RCC 7860 (cell line): ENCODE data around the gene PLEKHN1.
A peak's percentile ranks its signal among the peaks of the same experiment; 100 is the strongest.
"Not testable (repeated sequence)": the region's sequence is repeated elsewhere in the genome, so short reads cannot be mapped to it uniquely, and the experiment has no call there.

Source experiments
- DNase-seq: peaks from one replicate; pipeline ENCODE4 v3.0.0-alpha.2; 2015; ENCODE audit warnings: low spot score
- FAIRE-seq: peaks from 2 replicates; lab custom pipeline; 2012; peaks lifted over from hg19 to GRCh38; lab: Jason Lieb, UNC

PLEKHN1 gene

DNA sequence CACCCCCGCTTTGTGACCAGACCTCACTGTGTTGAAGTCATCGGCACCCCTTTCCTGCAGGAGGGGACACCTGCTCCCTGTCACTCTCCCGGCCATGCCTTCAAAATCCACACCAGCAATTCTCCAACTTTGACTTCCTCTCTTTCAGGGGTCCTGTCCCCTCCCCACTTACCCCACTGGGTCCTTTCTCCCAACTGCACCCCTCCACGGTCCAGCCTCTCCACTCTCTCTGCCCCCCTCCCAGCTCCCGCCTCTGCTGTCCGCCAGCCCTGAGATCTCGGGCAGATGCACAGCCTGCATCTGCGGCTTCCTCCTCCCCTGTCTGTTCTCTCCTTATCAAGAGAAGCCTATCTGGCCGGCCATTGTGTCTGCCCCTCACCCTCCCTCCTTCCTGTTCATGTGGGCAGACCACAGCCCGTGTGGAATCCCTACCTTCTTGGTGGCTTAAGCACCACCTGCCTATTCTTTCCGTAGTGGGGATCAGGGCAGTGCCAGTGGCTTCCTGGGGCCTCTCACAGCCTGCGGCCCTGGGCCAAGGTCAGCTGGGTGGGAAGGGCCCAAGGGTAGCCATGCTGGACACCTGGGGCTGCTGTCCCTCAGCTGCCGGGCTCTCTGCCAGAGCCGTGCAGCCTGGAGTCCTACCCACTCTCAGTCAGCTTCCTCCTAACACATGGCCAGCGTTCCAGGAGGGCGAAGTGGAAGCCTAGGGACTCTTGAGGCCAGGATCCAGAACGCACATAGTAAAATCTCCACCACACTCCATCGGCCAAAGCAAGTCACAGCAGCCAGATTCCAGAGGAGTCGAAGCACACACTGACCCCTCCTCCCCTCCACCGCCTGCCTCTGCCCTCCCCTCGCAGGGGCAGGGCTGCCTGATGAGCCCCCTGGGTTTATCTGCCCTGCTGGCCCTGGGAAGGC lies 38.8 kb downstream of the PLEKHN1 start:
- FAIRE-seq (peak; percentile 40), DNase-seq (peak; percentile 56)

DNA sequence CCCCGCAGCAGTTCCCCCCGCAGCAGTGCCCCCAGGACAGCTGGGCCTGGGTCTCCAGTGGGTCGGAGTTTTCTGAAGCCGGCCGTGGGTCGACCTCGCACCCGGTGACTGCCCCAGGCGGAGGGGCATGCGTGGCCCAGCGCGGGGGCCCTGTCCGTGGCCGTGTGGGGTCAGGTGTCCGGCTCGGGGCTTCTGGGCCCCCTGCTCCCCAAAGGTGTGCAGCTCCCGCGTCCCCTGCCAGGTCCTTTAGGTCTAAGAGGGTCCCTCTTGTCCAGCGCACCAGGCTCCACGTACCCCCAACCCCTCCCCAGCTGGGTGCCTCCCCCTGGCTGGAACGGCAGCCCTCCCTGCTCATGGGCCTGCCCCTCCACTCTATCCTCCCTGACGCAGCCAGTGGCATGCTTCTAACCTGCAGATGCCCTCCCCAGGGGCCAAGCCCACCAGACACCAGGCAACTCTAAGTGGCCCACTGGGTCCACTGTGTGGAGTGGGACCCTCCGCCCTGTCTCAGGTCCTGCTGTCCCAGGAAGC lies 39.6 kb downstream of the PLEKHN1 start:
- no peak for DNase-seq
- FAIRE-seq = no peak

DNA sequence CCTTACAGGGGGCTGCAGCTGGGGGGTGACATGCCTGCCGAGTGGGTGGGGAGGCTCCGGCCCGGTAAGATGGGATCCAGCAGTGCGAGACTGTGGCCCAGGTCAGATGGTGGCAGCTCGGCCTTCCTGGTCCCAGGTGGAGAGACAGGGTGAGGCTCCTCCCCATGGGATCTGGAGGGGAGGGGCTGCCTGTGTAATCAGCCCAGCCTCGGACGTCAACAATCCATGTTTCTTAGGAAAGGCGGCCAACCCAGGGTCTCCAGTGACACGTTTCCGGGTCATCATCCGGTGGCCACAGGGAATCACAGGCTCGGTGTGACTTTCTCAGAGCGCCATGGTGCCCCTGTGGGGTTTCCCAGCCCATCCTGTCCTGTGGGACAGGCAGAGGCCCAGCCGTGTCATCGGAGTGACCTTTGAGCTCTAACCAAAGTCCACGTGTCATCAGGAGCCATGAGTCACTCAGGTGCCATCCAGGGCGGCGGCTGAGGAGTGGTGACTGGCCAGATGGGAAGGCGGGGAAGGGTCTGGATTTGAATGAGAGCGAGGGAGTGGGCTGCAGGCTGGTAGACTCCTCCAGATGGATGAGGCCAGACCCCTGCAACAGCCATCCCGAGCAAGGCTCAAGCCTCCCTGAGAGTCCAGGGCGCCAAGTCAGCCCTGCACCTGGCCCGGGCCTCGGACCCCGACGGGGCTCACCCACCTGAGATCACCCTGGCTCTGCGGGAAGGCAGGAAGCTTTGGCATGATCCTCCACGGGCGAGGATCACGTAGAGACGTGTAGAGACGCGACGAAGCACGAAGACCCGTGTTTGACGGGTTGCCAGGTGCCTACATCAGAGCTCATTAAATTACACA lies 40.2 kb downstream of the PLEKHN1 start:
- no peak for FAIRE-seq
- DNase-seq = peak; percentile 66

DNA sequence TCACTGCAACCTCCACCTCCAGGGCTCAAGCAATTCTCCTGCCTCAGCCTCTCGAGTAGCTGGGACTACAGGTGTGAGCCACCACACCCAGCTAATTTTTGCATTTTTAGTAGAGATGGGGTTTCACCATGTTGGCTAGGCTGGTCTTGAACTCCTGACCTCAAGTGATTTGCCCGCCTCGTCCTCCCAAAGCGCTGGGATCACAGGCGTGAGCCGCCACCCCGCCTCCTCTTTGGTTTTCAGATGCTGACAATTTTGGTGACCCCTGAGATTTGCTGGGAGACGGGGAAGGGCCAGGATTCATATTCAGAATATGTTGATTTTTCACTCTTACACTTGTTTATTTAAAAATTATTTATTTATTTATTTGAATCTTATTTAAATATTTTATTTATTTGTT lies 43.8 kb downstream of the PLEKHN1 start:
- DNase-seq, FAIRE-seq: not testable (repeated sequence)

DNA sequence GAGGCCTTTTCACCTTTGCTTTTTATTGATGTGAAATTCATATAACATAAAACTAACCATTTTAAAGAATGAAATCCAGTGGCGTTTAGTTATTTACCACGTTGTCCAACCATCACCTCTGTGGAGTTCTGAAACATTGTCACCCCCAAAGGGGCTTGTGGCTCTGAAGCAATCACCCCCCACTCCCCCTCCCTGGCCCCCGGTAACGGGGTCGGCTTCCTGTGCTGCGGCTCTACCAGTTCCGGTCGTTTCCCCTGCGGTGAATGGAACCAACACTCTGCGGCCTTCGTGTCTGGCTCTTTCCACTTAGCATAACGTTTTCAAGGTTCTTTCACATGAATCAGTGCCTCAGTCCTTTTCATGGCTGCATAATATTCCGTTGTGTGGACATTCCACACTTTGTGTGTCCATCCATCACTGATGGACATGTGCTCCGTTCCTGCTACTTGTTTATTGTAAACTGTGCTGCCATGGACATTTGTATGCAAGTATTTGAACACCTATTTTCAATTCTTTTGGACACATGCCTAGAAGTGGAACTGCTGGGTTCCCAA lies 45.2 kb downstream of the PLEKHN1 start:
- FAIRE-seq (no peak), DNase-seq (no peak)

DNA sequence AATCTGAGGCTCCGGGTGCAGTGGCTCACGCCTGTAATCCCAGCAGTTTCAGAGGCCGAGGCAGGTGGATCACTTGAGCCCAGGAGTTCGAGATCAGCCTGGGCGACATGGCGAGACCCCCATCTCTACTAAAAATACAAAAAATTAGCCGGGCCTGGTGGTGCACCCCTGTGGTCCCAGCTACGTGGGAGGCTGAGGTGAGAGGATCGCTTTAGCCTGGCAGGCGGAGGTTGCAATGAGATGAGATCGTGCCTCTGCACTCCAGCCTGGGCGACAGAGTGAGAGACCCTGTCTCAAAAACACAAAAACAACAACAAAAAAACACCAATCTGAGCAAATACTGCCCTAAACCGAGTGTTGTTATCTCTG lies 46.4 kb downstream of the PLEKHN1 start:
- DNase-seq, FAIRE-seq: not testable (repeated sequence)

DNA sequence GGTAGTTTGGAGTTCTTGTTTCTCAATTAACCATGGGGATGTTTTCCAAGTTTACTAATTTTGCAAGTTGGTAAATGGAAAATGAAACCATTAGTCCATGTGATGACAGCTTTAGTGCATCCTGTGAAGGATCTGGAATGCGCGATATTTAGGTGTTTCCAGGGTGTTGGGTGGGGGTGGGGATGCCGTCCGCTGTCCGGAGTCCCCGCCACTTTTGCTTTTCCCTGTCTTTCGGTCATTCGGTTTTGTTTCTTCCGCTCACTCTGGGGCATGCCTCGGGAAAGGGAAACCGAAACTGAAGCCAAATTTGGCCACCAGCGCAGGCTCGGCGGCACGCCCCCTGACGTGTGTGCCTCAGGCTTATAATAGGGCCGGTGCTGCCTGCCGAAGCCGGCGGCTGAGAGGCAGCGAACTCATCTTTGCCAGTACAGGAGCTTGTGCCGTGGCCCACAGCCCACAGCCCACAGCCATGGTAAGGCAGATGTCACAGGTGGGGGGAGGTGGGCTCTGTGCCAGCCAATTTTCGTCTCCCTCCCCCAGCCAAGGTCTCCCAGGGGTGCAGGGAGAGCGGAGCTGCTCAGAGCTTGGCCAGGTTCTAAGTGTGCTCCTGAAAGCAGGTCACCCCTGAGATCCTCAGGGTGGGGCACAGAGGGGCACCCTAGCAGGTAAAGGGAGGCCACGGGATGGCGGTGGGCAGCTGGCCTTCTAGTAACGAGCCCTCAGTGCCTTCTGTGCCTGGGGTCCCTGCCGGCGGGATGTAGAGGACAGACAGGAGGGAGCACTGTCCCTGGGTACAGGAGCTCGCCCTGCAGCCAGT lies 47.0 kb downstream of the PLEKHN1 start, which contains the start of gene ISG15:
Gene ISG15, plus strand, starts transcription at position 393 of the 817 bp plus-strand sequence. Its CDS starts 77 bp downstream, at position 470.
- DNase-seq = peak; percentile 78
- FAIRE-seq = peak; percentile 79

DNA sequence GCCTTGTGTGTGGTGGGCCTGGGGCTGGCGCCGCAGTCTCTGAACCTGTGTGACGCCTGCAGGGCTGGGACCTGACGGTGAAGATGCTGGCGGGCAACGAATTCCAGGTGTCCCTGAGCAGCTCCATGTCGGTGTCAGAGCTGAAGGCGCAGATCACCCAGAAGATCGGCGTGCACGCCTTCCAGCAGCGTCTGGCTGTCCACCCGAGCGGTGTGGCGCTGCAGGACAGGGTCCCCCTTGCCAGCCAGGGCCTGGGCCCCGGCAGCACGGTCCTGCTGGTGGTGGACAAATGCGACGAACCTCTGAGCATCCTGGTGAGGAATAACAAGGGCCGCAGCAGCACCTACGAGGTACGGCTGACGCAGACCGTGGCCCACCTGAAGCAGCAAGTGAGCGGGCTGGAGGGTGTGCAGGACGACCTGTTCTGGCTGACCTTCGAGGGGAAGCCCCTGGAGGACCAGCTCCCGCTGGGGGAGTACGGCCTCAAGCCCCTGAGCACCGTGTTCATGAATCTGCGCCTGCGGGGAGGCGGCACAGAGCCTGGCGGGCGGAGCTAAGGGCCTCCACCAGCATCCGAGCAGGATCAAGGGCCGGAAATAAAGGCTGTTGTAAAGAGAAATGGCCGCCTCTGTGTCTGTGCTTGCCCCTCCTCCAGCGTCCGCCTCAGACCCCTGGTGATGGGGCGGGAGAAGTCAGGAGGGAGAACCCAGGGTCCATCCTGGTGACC lies 47.8 kb downstream of the PLEKHN1 start:
- no peak for FAIRE-seq
- DNase-seq = no peak

DNA sequence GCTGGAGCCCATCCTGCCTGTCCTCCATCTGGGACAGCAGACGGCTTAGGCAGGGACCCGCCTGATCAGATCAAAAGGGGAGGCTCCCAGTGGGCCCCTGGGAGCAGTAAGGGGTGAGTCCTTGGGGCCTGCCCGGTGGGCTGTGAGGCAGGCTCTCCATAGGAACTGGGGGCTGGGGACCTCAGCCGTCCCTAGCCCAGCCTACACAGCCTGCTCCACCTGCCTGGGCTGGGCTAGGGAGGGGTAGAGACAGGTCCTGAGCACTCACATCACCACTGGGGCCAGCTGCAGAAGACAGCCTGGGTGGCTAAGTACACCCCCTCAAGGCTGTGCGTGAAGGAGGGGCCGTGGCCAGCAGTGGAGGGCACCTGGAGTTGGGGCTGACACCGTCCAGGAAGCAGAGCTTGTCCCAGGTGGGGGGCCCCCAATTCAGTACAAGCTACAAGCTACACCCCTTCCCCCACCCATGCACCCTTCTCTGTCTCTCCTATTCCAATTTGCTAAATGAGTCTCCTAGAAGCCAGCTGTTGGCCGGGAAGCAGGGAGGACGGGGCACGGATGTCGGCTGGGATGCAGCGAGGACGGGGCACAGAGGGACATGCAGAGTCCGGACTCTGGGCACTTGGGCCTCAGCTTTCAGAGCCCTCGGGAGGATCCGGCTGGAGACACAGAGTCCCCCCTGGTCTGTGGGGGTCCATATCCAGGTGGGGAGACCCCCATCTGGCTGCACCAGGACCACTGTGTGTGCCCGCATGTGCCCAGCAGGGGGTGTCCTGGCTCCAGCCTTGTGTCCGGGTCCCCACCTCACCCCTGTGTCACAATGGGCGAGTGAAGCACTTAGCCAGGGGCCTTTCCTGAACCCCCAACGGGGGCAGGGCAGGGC lies 48.8 kb downstream of the PLEKHN1 start:
- FAIRE-seq (no peak), DNase-seq (no peak)

DNA sequence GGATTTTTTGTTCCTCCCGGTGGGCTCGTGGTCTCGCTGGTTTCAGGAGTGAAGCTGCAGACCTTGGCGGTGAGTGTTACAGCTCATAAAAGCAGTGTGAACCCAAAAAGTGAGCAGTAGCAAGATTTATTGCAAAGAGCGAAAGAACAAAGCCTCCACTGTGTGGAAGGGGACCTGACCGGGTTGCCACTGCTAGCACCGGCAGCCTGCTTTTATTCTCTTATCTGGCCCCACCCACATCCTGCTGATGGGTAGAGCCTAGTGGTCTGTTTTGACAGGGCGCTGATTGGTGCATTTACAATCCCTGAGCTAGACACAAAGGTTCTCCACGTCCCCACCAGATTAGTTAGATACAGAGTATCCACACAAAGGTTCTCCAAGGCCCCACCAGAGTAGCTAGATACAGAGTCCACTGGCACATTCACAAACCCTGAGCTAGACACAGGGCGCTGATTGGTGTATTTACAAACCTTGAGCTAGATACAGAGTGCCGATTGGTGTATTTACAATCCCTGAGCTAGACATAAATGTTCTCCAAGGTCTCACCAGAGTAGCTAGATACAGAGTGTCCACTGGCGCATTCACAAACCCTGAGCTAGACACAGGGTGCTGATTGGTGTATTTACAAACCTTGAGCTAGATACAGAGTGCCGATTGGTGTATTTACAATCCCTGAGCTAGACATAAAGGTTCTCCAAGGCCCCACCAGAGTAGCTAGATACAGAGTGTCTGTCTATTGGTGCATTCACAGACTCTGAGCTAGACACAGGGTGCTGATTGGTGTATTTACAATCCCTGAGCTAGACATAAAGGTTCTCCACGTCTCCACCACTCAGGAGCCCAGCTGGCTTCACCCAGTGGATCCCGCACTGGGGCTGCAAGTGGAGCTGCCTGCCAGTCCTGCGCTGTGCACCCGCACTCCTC lies 51.4 kb downstream of the PLEKHN1 start:
- DNase-seq, FAIRE-seq: not testable (repeated sequence)

DNA sequence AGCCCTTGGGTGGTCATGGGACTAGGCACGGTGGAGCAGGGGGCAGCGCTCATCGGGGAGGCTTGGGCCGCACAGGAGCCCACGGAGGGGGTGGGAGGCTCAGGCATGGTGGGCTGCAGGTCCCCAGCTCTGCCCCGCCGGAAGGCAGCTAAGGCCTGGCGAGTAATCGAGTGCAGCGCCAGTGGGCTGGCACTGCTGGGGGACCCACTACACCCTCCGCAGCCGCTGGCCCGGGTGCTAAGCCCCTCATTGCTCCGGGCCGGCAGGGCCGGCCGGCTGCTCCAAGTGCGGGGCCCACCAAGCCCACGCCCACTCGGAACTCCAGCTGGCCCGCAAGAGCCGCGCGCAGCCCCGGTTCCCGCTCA lies 52.0 kb downstream of the PLEKHN1 start:
- not testable (repeated sequence) for FAIRE-seq, DNase-seq

DNA sequence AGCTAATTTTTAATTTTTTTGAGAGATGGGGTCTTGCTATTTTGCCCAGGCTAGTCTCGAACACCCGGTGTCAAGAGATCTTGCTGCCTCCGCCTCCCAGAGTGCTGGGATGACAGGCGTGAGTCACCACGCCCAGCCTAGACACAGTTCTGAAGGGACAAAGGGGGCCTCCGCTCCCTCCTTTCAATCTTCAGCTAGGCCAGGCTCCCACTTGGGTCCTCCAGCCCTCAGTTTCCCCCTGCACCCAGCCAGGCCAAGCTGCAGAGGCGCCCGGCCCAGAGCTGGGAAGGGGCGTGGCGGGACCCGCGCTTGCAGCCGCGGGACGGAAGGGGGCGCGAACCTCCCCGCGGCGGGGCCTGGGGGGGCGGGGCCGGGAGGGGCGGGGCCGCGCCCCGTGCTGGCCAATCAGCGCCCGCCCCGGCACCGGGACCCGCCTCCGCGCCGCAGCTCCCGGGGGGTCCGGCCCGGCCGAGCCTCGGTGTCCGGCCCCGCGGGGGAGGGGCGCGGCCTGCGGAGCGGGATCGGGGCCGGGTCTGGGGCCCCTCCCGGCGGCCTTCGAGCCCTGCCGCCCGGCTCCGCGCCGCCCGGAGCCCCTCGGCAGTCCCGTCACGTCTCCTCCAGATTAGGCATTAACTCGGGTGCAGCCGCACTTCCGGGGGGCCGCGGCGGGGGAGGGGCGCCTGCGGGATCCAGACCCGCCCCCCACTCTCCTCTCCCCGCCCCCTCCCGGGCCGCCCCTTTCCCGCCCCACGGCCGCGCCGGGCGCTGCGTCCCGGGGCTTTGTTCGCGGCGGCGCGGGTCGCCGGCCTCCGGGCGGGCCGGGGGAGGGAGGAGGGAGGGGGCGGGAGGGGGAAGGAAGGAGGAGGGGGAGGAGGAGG lies 53.1 kb downstream of the PLEKHN1 start:
- FAIRE-seq = no peak
- peak; percentile 89 for DNase-seq

DNA sequence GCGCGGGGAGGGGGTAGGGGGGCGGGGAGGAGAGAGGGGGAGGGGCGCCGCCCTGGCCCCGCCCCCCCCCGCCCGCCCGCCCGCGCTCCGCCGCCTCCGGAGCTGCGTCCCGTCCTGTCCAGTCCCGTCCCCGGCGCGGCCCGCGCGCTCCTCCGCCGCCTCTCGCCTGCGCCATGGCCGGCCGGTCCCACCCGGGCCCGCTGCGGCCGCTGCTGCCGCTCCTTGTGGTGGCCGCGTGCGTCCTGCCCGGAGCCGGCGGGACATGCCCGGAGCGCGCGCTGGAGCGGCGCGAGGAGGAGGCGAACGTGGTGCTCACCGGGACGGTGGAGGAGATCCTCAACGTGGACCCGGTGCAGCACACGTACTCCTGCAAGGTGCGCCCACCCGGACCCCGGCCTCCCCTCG lies 53.7 kb downstream of the PLEKHN1 start, which contains the start of gene AGRN:
Gene AGRN, plus strand, starts transcription at position 121 of the 405 bp plus-strand sequence. Its CDS starts 53 bp downstream, at position 174.
- no peak for FAIRE-seq

DNA sequence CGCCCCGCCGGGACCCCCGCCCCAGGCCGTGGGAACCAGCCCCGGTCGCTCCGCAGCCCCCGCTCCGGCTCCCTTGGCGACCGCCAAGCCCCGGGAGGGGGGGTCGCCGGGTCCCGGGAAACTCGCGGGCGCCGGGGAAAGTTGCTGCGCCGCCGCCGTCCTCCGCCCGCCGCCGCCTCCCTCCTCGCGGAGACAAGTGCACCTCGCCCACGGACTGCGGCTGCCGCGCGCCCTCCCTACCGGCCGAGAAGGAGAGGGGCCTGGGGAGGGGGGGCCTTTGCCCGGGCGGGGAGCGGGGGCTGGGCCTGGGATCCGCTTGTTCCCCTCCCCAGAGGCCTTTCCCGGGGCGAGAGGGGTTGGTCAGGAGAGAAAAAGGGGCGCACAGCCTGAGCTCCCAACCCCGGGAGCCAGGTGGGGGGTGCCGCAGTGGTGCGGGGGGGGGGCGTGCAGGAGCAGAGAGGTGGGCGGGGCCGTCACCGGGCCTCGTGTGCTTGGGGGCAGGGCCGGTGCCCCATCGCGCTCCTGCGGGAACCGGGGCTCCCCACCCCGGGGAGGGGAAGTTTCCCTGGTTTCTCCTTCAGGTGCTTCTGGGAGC lies 54.2 kb downstream of the PLEKHN1 start:
- FAIRE-seq = no peak
- DNase-seq = peak; percentile 17

More for the DNA sequence above, 53.7 kb downstream of the PLEKHN1 start, which contains the start of gene AGRN:
- DNase-seq = peak; percentile 33

DNA sequence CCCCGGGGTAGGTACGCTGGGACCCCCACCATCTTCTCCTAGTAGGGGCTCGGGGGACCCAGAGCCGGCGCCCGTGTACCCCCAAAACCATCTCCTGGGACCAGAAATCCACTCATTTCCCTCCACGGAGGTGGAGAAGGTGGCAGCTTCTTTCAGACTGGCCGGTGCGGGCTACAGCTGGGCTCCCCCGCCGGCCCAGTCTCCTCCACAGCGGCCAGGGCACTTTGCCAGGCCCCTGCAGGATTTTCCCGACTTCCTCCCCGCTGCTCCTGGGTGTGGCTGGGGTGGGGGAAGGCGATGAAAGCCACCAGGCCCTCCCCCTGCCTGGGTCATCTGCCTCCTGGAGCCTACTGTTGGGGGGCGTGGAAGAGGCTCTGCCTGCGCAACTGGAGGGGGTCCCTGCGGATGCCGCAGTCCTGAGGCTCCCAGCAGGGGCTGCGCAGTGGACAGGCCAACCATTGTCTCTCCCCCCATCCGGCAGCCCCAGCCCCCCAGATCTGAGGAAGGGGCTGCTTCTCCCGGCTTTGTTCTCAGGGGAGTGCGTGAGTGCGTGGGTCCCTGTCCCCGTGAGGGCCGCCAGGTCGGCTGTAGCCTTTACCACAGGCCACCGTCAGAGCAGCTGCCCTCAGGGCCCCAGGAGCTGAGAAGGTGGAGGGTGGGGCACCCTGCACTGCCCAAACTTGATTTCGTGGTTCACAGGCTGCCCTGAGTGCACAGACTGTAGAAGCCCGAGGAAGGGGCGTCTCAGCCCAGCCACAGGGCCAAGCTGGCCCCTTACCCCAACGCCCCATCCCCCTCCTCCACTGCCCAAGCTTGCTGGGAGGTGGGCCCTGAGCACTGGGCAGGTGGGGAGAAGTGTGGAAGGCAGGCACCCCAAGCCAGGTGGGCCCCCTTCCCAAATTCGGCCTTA lies 55.0 kb downstream of the PLEKHN1 start:
- peak; percentile 74 for FAIRE-seq
- DNase-seq = peak; percentile 87
